Fibroblast of skin of back (primary cell): Measurements from ENCODE around the gene SMIM14.

Experiments
- DNase-seq: peaks from one replicate; pipeline ENCODE4 v3.0.0-alpha.2; 2013

Gene SMIM14

GRCh38 chr4:39497909-39498726 is 140.5 kb downstream of the SMIM14 start:
- no peak for DNase-seq
